ENCODE measurements around the gene EDARADD. TPM values are rescaled to one million over a fixed set of nuclear protein-coding genes. Genes with fewer than 3 reads are reported as not detected.
A peak's percentile ranks its signal among the peaks of the same experiment; 100 is the strongest.
"Not testable (repeated sequence)": the region's sequence is repeated elsewhere in the genome, so short reads cannot be mapped to it uniquely, and the experiment has no call there.

The EDARADD gene
- total RNA-seq, 2 donors from 2014 or later, result 2.8 TPM; not detected in 1

GRCh38 chr1:236486356-236487002 lies 92.4 kb downstream of the EDARADD start:
- Histone ChIP-seq H3K36me3 (no peaks in the 10 kb centered on the region), H3K9me3 (no peaks in the 10 kb centered on the region), H3K4me3 (no peak overlapping the region), H3K27me3 (replicated peaks; ENCODE audit: insufficient read depth) (no peaks in the 10 kb centered on the region), H3K4me1 (ENCODE audit: control insufficient read depth in 1 of 2, low read depth in 2 of 2) (no peaks in the 10 kb centered on the region), H3K27ac (no peak overlapping the region)
- TF ChIP-seq, protein P1, sequence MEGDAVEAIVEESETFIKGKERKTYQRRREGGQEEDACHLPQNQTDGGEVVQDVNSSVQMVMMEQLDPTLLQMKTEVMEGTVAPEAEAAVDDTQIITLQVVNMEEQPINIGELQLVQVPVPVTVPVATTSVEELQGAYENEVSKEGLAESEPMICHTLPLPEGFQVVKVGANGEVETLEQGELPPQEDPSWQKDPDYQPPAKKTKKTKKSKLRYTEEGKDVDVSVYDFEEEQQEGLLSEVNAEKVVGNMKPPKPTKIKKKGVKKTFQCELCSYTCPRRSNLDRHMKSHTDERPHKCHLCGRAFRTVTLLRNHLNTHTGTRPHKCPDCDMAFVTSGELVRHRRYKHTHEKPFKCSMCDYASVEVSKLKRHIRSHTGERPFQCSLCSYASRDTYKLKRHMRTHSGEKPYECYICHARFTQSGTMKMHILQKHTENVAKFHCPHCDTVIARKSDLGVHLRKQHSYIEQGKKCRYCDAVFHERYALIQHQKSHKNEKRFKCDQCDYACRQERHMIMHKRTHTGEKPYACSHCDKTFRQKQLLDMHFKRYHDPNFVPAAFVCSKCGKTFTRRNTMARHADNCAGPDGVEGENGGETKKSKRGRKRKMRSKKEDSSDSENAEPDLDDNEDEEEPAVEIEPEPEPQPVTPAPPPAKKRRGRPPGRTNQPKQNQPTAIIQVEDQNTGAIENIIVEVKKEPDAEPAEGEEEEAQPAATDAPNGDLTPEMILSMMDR (IDR thresholded peaks at IDR 0.05), result no peak
- DNase-seq (ENCODE audit: low spot score) (no peak), ATAC-seq (ENCODE audit: insufficient number of reproducible peaks, low FRiP score, low read depth) (no peak)

- not testable (repeated sequence) for DNase-seq (ENCODE audit: low spot score); H3K4me3 ChIP-seq; H3K27me3 ChIP-seq (replicated peaks; ENCODE audit: insufficient read depth); H3K9me3 ChIP-seq; H3K27ac ChIP-seq; ATAC-seq (ENCODE audit: insufficient number of reproducible peaks, low FRiP score, low read depth); H3K4me1 ChIP-seq (ENCODE audit: control insufficient read depth in 1 of 2, low read depth in 2 of 2); H3K36me3 ChIP-seq
Measured at GRCh38 chr1:236489161-236489560, 95.1 kb downstream of the EDARADD start.

DNA sequence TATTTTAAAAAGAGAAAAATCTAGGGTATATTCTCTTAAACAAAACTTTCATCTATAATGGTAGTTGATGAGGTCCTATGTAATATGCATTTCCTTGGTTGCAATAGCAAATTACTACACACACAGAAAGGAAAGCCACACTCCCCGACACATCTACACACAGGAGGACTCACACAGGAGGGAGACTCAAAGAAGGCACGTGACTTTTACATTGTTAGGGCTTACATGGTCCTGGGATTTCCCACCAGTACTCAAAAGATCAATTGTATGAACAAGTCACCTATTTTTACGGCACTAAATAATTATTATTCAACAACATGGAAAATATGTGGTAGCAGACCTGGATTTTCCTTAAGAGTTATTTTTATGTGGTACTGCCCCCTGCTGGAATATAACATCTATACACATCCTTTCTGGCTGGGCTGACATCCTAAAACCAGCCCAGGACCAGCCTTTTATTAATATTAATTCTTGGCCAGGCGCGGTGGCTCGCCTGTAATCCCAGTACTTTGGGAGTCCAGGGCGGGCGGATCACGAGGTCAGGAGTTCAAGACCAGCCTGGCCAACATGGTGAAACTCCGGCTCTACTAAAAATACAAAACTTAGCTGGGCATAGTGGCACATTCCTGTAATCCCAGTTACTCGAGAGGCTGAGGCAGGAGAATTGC lies 95.8 kb downstream of the EDARADD start:
- no peak for ATAC-seq (ENCODE audit: insufficient number of reproducible peaks, low FRiP score, low read depth)
- Histone ChIP-seq H3K4me1 (ENCODE audit: control insufficient read depth in 1 of 2, low read depth in 2 of 2) (no peaks in the 10 kb centered on the region), H3K4me3 (no peak overlapping the region), H3K36me3 (no peaks in the 10 kb centered on the region), H3K27me3 (replicated peaks; ENCODE audit: insufficient read depth) (no peaks in the 10 kb centered on the region), H3K27ac (no peak overlapping the region), H3K9me3 (no peaks in the 10 kb centered on the region)
- DNase-seq (ENCODE audit: low spot score), result no peak
- TF ChIP-seq, protein P1 (IDR thresholded peaks at IDR 0.05), result peak; percentile 56

DNA sequence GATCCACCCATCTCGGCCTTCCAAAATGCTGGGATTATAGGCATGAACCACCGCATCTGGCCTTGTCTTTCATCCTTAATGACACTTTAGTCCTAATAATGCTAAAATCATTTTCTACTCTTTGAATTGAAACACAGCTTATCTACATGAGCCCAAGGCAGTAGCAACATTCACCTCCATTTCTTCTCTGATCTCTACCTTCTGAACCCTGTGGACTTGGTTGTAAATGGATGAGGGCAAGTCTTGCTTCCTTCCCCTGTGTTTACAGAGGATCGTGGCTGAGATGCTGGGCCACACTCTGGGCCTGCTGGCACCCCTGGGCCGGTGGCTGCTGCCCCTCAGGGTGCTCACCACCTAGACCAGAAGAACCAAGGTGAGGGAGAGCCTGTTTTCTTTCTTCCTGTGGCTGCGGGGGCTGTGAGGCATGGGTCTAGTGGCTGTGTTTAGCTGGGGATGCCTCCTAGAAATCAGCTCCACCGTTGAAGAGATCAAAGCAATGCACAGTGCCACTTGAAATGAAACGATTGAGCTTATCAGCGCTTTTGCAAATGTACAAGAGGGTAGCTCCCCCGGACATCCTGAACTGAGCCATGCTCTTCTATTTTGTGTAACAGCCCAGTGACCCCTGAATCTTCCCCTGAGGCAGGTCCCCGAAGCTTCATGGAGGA lies 97.5 kb downstream of the EDARADD start:
- H3K36me3 ChIP-seq, result no peaks in the 10 kb centered on the region
- no peaks in the 10 kb centered on the region for H3K9me3 ChIP-seq
- ATAC-seq (ENCODE audit: insufficient number of reproducible peaks, low FRiP score, low read depth) (no peak), DNase-seq (ENCODE audit: low spot score) (no peak)
- no peak overlapping the region for H3K27ac ChIP-seq
- no peaks in the 10 kb centered on the region for H3K4me1 ChIP-seq (ENCODE audit: control insufficient read depth in 1 of 2, low read depth in 2 of 2)
- no peaks in the 10 kb centered on the region for H3K27me3 ChIP-seq (replicated peaks; ENCODE audit: insufficient read depth)
- TF ChIP-seq, protein P1 (IDR thresholded peaks at IDR 0.05), result no peak
- H3K4me3 ChIP-seq, result no peak overlapping the region

DNA sequence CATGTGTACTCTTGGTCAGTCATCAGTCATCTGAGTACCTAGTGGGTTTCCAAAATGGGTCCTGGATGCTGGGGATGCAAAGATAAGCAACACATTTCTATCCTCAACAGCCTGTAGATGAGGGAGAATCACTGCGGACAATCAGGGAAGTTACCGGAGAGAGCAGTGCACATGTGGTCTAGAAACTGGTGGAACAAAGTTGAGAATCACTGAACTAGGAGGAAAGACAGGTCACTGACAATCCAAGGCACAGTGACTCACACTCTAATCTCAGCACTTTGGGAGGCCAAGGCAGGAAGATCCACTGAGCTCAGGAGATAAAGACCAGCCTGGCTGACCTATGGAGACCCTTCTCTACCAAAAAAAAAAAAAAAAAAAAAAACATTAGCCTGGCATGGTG lies 98.3 kb downstream of the EDARADD start:
- no peak for DNase-seq (ENCODE audit: low spot score)
- TF ChIP-seq, protein P1 (IDR thresholded peaks at IDR 0.05), result no peak
- no peak for ATAC-seq (ENCODE audit: insufficient number of reproducible peaks, low FRiP score, low read depth)
- Histone ChIP-seq H3K4me3 (no peak overlapping the region), H3K9me3 (no peaks in the 10 kb centered on the region), H3K4me1 (ENCODE audit: control insufficient read depth in 1 of 2, low read depth in 2 of 2) (no peaks in the 10 kb centered on the region), H3K27ac (no peak overlapping the region), H3K36me3 (no peaks in the 10 kb centered on the region), H3K27me3 (replicated peaks; ENCODE audit: insufficient read depth) (no peaks in the 10 kb centered on the region)
